Amygdala (tissue), 56 donors: ENCODE measurements around the gene CAMKV.
"Not testable (repeated sequence)": the region's sequence is repeated elsewhere in the genome, so short reads cannot be mapped to it uniquely, and the experiment has no call there.

Experiments used
- DNase-seq, 56 donors: peaks; one replicate each; lab custom pipeline; 2025; lab: John Stamatoyannopoulos, UW

The CAMKV gene

DNA sequence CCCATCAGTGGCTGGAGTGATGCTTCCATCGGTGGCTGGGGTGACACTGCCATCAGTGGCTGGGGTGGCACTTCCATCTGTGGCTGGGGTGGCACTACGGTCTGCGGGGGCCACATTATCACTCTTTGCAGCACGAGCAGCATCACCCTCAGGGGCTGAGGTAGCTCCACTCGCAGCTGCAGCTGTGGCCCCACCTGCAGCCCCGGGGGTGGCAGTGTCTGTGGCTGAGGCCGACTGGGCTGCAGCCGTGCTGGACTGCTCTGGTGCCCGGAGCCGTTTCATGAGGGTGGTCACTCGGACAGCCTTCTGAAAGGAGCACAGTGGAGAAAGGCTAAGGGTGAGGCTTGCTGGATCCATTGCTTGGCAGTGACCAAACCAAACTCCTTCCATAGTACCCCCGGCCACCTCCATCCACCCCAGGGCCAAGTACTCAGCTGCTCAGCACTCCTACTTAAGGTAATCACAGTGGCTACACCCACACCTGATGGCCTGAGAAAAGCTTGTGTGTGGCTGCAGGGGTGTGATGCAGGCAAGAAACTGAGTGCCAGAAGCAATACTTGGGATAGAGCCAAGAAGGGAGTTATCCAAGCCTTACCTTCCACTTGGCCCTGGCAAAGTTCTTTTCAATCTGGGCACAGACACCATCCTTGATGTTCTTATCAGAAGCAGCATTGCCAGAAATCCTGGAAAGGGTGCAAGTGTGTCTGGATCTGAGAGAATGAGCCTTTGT, 10.0 kb downstream of the CAMKV start:
- no peak for DNase-seq

DNA sequence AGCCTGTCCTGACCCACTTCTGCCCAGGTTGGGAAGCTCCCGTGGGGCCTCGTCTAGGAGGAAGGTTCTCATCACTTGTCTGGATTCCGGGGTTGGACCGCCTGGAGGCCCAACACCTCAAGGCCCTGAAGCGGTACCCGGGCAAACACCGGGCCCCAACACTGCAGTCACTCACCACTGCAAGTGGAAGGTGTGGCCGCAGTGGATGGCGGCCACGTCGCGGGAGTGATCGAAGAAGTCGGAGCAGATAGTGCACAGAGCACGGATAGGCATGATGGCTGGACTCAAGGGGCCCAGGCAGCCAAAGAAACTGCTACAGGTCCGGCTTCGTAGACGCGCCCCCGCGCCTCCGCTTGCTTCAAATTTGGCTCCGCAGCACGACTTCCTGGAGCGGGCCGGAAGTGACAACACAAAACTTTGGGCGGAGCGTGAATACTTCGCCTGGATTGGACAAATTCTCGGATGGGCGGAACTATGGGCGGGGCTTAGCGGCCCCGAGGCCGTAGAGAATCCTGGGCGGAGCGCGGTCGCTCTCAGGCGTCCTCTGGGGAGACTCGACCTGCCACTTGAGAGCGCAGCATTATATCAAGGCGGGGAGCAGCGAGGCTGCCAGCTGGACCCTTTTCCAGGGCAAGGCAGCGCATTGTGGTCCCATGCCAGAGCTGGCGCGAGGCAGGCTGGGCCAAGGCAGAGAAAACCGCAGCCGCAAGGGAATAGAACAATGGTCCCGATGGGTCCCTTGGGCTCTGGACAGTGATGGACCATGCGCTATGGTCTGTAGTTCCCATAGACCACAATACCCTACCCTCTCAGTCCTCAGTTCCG, 13.3 kb downstream of the CAMKV start, which contains the start of gene TRAIP:
TSS of gene TRAIP (minus strand) at position 384 of the 825 bp plus-strand sequence. CDS start at position 273, 111 bp downstream.
- DNase-seq = peak; percentile 45 to 95 (median 87)

DNA sequence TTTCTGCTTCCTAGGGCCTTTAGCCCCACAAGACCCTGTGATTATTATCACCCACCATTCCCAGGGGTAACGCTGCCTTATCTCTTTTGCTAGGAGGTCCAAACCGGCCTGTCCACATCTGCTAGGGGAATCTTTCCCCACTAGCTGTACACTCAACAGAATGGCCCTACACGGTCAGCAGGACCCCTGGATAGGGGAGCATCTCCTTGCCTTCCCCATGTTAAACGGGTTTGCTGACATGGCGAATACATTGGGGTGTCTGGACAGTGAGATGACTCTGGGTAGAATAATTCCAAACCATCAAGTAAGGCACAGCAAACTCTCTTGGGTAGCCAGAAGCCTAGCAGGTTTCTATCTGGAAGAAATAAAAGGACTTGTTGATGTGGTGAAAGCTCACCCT, 14.0 kb downstream of the CAMKV start:
- DNase-seq = no peak

DNA sequence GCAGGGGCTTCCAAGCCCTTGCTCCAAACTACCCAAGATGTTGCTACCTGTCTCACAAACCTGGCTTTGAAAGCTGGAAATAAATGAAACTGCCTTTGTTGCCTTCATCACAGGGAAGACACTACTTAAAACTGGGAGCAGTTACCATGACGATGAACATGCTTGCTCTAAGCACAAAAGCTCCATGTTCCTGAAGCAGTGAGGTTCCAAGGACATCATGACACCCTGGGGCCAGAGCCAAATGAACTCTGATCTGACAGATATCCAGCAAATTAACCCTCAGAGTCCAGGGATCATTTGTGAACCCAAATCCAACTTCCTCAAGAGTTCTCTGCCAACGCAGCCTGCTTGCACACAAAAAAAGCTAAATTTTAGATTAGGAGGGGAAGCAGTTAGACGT, 24.0 kb downstream of the CAMKV start:
- DNase-seq = no peak

DNA sequence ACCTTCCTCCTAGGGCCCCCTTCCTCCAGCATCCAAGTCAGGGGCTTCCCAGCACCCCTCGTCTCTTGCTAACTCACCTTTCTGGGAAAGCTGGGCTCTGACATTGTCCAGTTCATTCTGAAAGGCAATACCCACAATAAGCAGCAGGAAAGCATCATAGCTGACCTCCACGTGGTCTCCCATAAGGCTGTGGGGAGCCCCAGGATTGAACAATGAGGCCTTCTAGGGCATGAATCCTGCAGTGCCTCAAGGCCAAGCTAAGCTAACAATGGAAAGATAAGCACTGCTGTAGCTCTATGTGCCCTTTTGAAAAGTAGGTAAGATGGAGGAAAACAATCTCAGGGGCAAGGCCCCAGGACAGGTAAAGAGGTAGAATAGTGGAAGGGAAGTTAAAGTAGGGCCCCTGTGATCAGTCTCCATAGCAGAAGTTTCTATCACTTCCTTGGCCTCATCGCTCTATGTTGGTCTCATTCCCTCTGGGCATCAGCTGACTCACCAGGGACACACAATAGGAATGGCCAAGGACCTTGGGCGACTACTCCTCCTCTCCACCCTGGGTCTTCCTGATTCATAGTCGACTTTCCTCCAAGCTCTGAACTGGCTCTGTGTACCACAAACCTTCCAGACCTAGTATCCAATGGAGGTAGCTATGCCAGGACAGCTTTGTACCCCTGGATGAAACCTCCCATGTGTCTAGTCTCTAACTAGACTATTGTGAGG, 25.1 kb downstream of the CAMKV start:
- no peak for DNase-seq

DNA sequence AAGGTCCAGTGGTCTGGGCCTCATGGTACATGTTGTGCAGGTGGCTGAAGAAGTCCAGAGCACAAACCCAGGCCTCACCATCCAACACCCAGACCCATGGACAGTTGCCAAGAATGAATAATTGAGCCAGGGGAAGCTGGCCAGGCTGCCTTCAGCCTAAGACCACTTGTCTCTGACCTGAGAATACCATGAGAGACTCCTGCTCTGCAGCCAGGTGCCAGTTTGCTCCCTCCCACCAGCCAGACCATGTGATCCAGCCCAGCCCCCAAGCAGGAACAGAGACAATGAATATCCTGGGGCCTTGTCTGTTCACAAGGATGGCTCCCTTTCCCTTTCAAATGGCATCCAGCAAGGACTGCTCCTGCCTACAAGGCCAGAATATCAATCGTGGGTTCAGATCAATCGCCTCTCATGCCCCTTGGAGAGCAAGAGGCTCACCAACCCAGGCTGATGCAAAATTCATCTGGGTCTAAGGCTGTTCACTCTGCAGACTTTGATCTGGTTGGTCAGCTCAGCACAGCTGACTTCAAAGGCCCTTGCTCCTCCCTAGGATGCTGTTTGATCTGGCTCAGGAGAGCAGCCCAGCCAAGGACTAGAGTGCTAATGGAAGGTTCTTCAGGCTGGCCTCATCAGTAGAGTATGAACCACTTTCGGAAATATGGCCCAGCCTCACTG, 26.7 kb downstream of the CAMKV start:
- DNase-seq = no peak

DNA sequence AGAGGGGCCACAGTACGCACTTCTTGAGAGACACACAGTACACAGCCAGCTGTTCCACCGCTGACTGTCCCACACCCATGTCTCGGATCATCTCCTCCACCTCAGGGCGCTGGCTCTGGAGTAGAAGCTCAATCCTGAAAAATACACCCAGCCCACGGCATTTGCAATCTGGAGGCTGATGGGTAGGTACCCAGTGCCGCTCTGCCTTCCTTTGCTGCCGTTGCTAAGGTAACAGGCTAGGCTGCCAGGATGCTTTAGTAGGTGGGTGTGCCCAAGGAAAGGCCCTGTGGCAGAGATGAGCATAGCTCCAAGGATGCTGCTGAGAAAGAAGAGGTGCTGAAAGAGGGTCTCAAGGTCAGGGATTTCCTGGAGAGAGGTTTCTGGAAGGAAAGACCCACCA, 27.9 kb downstream of the CAMKV start:
- peak in 35 of 56 donors; percentile 7 to 73 (median 39) for DNase-seq

DNA sequence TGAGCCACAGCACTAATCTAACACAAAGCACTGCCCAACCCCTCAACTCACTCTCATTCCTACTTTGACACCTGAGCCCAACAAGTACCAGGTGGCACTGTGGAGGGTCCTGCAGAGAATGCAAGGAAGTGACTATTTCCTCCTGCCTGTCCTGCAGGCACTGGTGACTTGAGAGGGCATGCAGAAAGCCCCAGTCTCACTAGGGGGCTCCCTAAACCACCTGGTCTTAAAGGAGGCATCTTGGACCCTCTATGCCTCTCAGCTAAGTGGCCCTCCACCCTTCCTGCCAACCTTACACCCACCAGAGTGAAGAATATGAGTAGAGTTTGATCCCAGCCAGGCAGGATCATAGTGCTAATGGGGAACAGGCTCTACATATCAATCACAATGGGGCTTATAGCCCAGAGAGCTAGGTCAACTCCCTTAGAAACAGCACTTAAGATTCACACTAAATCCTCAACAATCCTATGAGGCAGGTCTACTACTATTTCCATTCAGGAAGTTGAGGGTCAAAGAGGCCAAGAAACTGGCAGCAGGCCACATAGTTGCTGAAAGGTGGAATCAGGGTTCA, 28.5 kb downstream of the CAMKV start:
- DNase-seq = no peak

DNA sequence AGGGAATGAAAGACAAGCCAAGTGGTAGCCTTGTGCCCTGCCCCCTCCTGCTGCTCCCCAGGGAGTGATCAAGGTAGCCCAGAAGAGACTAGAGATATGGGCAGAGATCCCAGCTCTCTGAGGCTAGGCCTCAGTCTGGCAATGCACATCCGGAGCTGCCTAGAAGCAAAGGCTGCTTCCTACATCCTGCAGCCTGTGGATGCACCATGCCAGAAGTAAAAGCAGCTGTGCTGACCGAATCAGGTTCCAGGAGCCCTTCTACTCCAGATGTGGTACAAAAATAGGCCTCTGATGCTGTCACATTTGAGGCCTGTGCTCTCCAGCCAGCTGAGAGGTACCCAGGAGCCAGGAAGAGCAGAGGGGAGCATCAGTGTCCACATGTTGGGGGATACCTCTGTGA, 29.3 kb downstream of the CAMKV start:
- DNase-seq = peak in 1 of 56 donors; percentile 6

DNA sequence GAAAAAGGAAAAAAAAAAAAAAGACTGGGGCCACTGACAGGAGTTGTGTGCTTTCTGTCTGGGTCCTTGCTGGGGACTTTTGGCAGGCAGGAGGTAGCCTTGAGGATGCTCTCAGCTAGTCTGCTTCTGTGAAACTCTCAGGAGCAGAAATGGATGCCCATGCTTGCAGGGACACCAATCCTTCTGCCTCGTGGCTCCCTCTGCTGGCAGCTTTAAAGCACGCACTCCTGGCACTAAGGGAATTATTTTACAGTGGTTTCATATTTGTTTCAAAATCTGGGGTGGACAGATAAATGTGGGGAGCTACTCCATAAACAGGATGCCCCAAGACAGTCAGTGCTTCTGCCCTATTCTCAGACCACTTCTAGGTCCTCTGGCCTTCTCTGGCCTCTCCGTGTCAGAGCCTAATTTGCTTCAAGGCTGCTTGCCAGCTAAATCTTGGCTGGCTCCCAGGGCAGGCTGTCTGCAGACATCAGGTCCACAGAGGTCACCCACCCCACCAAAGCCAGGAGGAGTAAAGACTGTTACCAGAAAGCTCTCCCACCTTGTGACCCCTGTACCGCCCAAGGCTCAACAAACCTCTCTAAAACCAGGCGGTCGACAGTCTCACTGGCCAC, 30.4 kb downstream of the CAMKV start:
- DNase-seq = peak in 52 of 56 donors; percentile 11 to 86 (median 56)

DNA sequence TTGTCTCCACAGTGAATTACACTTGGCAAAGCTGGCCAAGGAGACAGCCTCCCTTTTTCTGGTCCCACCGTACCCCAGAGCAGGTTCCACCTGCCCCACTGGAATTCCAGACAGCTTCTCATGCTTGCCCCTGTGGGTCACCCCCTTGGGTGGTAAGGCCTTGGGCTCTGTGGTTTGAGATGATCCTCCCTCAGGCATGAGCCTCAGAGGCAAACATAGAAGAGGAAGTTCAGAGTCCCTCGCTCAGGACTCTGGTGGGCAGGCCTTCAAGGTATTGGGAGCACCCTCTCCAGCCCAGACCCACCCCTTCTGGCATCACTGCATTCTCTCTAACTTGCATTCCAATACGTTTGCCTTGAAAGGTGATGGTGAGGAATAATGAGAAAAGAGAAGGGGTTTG, 38.4 kb downstream of the CAMKV start:
- DNase-seq = no peak

DNA sequence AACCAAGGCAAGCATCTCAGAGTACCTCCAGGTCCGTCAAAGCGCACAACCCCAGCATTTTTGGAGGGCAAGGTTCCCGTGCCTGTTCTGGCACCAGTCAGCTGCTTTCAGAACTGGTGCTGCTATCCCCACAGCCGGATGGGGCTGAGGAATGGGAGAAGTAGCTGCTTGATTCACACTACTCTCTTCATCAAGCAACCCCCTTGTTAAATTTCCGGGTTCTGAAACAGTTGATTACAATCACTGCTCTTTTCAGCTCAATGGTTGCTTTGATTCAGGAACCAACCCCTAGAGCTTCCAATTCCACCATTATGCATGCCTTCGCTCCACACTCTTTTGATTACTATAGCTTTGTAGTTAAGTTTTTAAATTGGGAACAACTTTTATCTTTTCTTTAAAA, 43.7 kb downstream of the CAMKV start:
- no peak for DNase-seq

DNA sequence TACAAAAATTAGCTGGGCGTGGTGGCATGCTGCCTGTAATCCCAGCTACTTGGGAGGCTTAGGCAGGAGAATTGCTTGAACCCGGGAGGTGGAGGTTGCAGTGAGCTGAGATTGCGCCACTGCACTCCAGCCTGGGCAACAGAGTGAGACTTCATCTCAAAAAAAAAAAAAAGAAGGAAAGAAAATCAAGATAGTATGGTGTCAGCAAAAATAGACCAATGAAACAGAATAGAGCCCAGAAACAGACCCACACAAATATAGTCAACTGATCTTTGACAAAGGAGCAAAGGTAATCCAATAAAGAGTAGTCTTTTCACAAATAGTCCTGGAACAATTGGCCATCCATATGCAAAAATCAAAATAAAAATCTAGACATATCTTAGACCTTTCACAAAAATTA, 46.6 kb downstream of the CAMKV start:
- not testable (repeated sequence) for DNase-seq

DNA sequence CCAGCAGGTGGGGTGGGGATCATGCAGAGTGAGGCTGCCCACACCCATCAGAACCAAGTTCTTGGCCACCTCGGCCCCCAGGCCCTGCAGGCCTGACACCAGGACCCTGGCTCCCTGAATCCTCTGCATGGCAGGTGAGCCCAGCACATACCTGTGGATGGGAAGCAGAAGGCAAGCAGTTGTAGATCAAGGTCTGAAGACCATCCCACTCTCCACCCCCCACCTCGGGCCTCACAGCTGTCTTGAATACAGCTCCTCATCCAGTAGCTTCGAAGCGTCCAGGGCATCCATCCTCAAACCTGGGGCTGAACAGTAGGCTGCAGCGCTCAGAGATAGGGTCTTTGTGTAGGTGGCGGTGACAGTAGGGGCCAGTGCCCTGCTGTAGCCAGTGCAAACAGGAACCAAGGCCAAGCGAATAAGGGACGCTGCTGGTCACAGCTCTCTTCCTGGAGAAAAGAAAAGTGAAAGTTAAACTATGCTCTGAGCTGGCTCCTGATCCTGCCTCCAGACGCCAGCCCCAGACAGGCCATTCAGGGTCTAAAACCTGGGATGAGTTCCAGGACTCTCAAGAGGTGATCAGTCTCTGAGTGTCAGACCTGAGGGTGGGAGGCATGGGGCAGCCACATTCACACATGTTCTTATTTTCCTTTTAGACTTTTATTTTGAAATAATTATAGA, 56.1 kb downstream of the CAMKV start, which contains the start of gene UBA7:
TSS of gene UBA7 (minus strand) at position 457 of the 678 bp plus-strand sequence. CDS start at position 291, 166 bp downstream.
- peak in 12 of 56 donors; percentile 3 to 52 (median 21) for DNase-seq

DNA sequence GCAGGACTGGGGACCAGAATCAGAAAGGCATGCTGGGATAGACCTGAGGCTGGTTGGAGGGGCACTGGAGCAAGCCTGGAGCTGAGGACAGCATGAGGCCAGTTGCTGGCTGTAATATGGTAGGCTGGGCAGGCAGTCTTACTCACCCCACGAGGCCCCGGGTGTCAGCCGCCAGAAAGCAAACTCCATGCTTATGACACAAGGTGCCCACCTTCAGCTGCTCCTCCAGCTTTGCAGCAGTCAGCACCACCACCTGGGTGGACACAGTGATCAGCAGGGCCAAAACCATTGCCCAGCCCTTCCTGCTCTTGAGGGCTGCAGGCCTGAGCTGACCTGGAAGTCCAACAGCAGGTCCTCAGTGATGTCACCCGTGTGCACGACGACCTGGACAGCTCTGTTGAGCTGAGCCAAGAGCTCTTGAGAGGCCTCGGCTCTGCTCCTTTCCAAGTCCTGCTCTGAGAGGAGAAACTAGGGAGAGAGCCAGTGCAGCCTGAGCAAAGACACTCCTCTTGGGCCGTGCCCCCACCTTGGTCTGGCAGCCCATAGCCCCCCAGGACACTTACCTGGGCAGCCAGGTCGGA, 56.7 kb downstream of the CAMKV start:
- no peak for DNase-seq
